ENCODE measurements around the gene RB1.

The RB1 gene

GRCh38 chr13:48496271-48497161 is 193.0 kb downstream of the RB1 start:
- DNase-seq (ENCODE audit: low spot score): no peak

- no peak for DNase-seq (ENCODE audit: low spot score)
These were observed 194.1 kb downstream of the RB1 start for GRCh38 chr13:48497669-48498068.

- no peak for DNase-seq (ENCODE audit: low spot score)
These were observed 197.2 kb downstream of the RB1 start for GRCh38 chr13:48500652-48501197.

GRCh38 chr13:48501705-48502104 is 198.2 kb downstream of the RB1 start:
- no peak for DNase-seq (ENCODE audit: low spot score)

GRCh38 chr13:48502601-48503319 is 199.2 kb downstream of the RB1 start:
- no peak for DNase-seq (ENCODE audit: low spot score)

- DNase-seq (ENCODE audit: low spot score): no peak
These were observed 201.1 kb downstream of the RB1 start for GRCh38 chr13:48504606-48505005.

GRCh38 chr13:48505012-48505411 is 201.5 kb downstream of the RB1 start:
- DNase-seq (ENCODE audit: low spot score): no peak

- DNase-seq (ENCODE audit: low spot score): no peak
These were observed 202.1 kb downstream of the RB1 start for GRCh38 chr13:48505597-48506091.

- no peak for DNase-seq (ENCODE audit: low spot score)
These were observed 202.6 kb downstream of the RB1 start for GRCh38 chr13:48506092-48506701.

- DNase-seq (ENCODE audit: low spot score): no peak
These were observed 203.5 kb downstream of the RB1 start for GRCh38 chr13:48507021-48507420.

- no peak for DNase-seq (ENCODE audit: low spot score)
These were observed 204.5 kb downstream of the RB1 start for GRCh38 chr13:48508011-48508410.

GRCh38 chr13:48510698-48511097 is 207.1 kb downstream of the RB1 start:
- DNase-seq (ENCODE audit: low spot score): no peak

- DNase-seq (ENCODE audit: low spot score): no peak
These were observed 208.2 kb downstream of the RB1 start for GRCh38 chr13:48511621-48512230.

GRCh38 chr13:48514793-48515192 is 211.2 kb downstream of the RB1 start:
- DNase-seq (ENCODE audit: low spot score): no peak

GRCh38 chr13:48515732-48516131 is 212.2 kb downstream of the RB1 start:
- no peak for DNase-seq (ENCODE audit: low spot score)

GRCh38 chr13:48518083-48518482 is 214.5 kb downstream of the RB1 start:
- no peak for DNase-seq (ENCODE audit: low spot score)

- no peak for DNase-seq (ENCODE audit: low spot score)
These were observed 222.7 kb downstream of the RB1 start for GRCh38 chr13:48526286-48526685.

GRCh38 chr13:48527955-48528354 is 224.4 kb downstream of the RB1 start:
- no peak for DNase-seq (ENCODE audit: low spot score)

GRCh38 chr13:48528720-48529119 is 225.2 kb downstream of the RB1 start:
- no peak for DNase-seq (ENCODE audit: low spot score)

GRCh38 chr13:48530833-48531232 is 227.3 kb downstream of the RB1 start:
- DNase-seq (ENCODE audit: low spot score): no peak

All from LoVo (cell line).